HepG2 (cell line): ENCODE data around the gene CDK6. TPM values are rescaled to one million over a fixed set of nuclear protein-coding genes. Genes with fewer than 3 reads are reported as not detected.

Experiments used
- AHR ChIP-seq: IDR thresholded peaks from 2 replicates; pipeline ENCODE4 v1.6.1; 2018; ENCODE audit warnings: missing genetic modification reagents, missing compliant biosample characterization
- ARID5B ChIP-seq: IDR thresholded peaks from 2 replicates; pipeline ENCODE4 v1.4.0; 2020; ENCODE audit warnings: mild to moderate bottlenecking, missing genetic modification reagents
- CEBPB ChIP-seq: IDR thresholded peaks from 2 replicates; pipeline ENCODE4 v1.6.1; 2011; ENCODE audit warnings: low read depth, low read length, improper control_type of control experiment, borderline replicate concordance
- EP300 ChIP-seq, 3 experiments: sonication (generic) in 1 of 3; formaldehyde crosslinking in 1 of 3; IDR thresholded peaks; 2 replicates each; pipeline versions ENCODE4 v1.5.1 to v1.6.1; 2011 to 2020; ENCODE audit warnings: low read depth in 2 of 3, low read length in 2 of 3, borderline replicate concordance in 1 of 3, improper control_type of control experiment in 1 of 3, mild to moderate bottlenecking in 1 of 3, missing genetic modification reagents in 1 of 3, moderate library complexity in 1 of 3
- IRF9 ChIP-seq: sonication (generic); formaldehyde crosslinking; IDR thresholded peaks from 2 replicates; pipeline ENCODE4 v1.8.0; 2022; ENCODE audit warnings: missing genetic modification reagents, mild to moderate bottlenecking, borderline replicate concordance
- JUN ChIP-seq: sonication (generic); formaldehyde crosslinking; IDR thresholded peaks from 2 replicates; pipeline ENCODE4 v1.4.0; 2020; ENCODE audit warnings: mild to moderate bottlenecking, missing genetic modification reagents
- KMT2A ChIP-seq: sonication (generic); formaldehyde crosslinking; IDR thresholded peaks from 2 replicates; pipeline ENCODE4 v1.4.0; 2020; ENCODE audit warnings: missing genetic modification reagents
- MAFG ChIP-seq: sonication (generic); formaldehyde crosslinking; IDR thresholded peaks from 2 replicates; pipeline ENCODE4 v1.5.1; 2020; ENCODE audit warnings: mild to moderate bottlenecking, missing genetic modification reagents
- MTA1 ChIP-seq: sonication (generic); formaldehyde crosslinking; IDR thresholded peaks from 2 replicates; pipeline ENCODE4 v1.4.0; 2020; ENCODE audit warnings: missing genetic modification reagents, mild to moderate bottlenecking, borderline replicate concordance
- MTF2 ChIP-seq: sonication (generic); formaldehyde crosslinking; IDR thresholded peaks from 2 replicates; pipeline ENCODE4 v1.5.0; 2020; ENCODE audit warnings: missing genetic modification reagents, borderline replicate concordance
- RFXANK ChIP-seq: IDR thresholded peaks from 2 replicates; pipeline ENCODE4 v1.6.1; 2016
- SKIL ChIP-seq: sonication (generic); formaldehyde crosslinking; IDR thresholded peaks from 2 replicates; pipeline ENCODE4 v1.8.0; 2022; ENCODE audit warnings: missing genetic modification reagents, mild to moderate bottlenecking, moderate library complexity, borderline replicate concordance
- TIGD3 ChIP-seq: sonication (generic); formaldehyde crosslinking; IDR thresholded peaks from 2 replicates; pipeline ENCODE4 v1.5.1; 2020; ENCODE audit warnings: mild to moderate bottlenecking, missing genetic modification reagents, borderline replicate concordance
- TSC22D2 ChIP-seq: sonication (generic); formaldehyde crosslinking; IDR thresholded peaks from 2 replicates; pipeline ENCODE4 v1.5.1; 2020; ENCODE audit warnings: missing genetic modification reagents, mild to moderate bottlenecking, borderline replicate concordance
- ZBTB7B ChIP-seq: sonication (generic); formaldehyde crosslinking; IDR thresholded peaks from 2 replicates; pipeline ENCODE4 v1.4.0; 2020; ENCODE audit warnings: missing genetic modification reagents
- ZMYM2 ChIP-seq: sonication (generic); formaldehyde crosslinking; IDR thresholded peaks from 2 replicates; pipeline ENCODE4 v1.8.0; 2022; ENCODE audit warnings: mild to moderate bottlenecking, missing genetic modification reagents
- ZNF264 ChIP-seq: sonication (generic); formaldehyde crosslinking; IDR thresholded peaks from 2 replicates; pipeline ENCODE4 v1.4.0; 2020; ENCODE audit warnings: missing genetic modification reagents
- ZNF331 ChIP-seq: sonication (generic); formaldehyde crosslinking; IDR thresholded peaks from 2 replicates; pipeline ENCODE4 v1.4.0; 2020; ENCODE audit warnings: missing genetic modification reagents
- ZNF382 ChIP-seq: sonication (generic); formaldehyde crosslinking; IDR thresholded peaks from 2 replicates; pipeline ENCODE4 v1.5.0; 2020; ENCODE audit warnings: missing genetic modification reagents, mild to moderate bottlenecking, borderline replicate concordance
- ZNF770 ChIP-seq: sonication (generic); formaldehyde crosslinking; IDR thresholded peaks from 2 replicates; pipeline ENCODE4 v1.5.0; 2020; ENCODE audit warnings: mild to moderate bottlenecking, missing genetic modification reagents
- polyA plus RNA-seq, 8 experiments: library from polyadenylated mRNA; depleted of rRNA in 3 of 8; stranded (reverse) in 7 of 8; unstranded in 1 of 8; fragments of >200 nt; fragmentation: Illumina TruSeq in 4 of 8; extraction: Trizol in 4 of 8; gene quantifications; 2 replicates each; pipeline versions ENCODE4 v1.2.1 to v1.2.3, GENCODE V29; 2011 to 2016; ENCODE audit warnings: low read depth in 4 of 8, missing spikeins in 1 of 8, mixed read lengths in 1 of 8; ENCODE audit not compliant: insufficient read depth in 1 of 8
- total RNA-seq, 5 experiments: library from RNA; depleted of rRNA; stranded (reverse); fragments of >200 nt; fragmentation: Illumina TruSeq; extraction: Trizol; gene quantifications; 2 replicates each; pipeline ENCODE4 v1.2.3, GENCODE V29; 2016; ENCODE audit warnings: low read depth in 1 of 5

CDK6 gene
- total and polyA plus RNA-seq, 2 of the 13 experiments (the other 11 are each of a cell fraction or from before 2014, with no cell fraction given), result 34.6 to 90.8 TPM

- TF ChIP-seq TIGD3, result no peak
- no peak for TF ChIP-seq SKIL (CRISPR knock-in tag)
- no peak for TF ChIP-seq MTA1
- no peak for TF ChIP-seq JUN (CRISPR knock-in tag)
- TF ChIP-seq MTF2 (CRISPR knock-in tag), result no peak
- no peak for TF ChIP-seq ZBTB7B (CRISPR knock-in tag)
- TF ChIP-seq CEBPB, result peak; percentile 90
- no peak for TF ChIP-seq ZNF770 (CRISPR knock-in tag)
- TF ChIP-seq ZNF264, result 0 out of 2 replicates have a peak, but pooled peaks have one; percentile 8
- TF ChIP-seq IRF9 (CRISPR knock-in tag), result no peak
- TF ChIP-seq KMT2A (CRISPR knock-in tag), result no peak
- TF ChIP-seq ZMYM2 (CRISPR knock-in tag), result no peak
- peak; percentile 96 for TF ChIP-seq ZNF331 (CRISPR knock-in tag)
- no peak for TF ChIP-seq RFXANK (CRISPR knock-in tag)
- TF ChIP-seq ARID5B (CRISPR knock-in tag), result peak; percentile 58
- no peak for TF ChIP-seq EP300 (IDR thresholded peaks at IDR 0.05; ENCODE audit: low read depth in 2 of 2, low read length in 2 of 2)
- no peak for TF ChIP-seq EP300 (CRISPR knock-in tag; IDR thresholded peaks at IDR 0.05; ENCODE audit: borderline replicate concordance)
- no peak for TF ChIP-seq TSC22D2
- TF ChIP-seq ZNF382 (CRISPR knock-in tag), result no peak
- TF ChIP-seq MAFG (CRISPR knock-in tag), result no peak
- no peak for TF ChIP-seq AHR (CRISPR knock-in tag)
Measured at GRCh38 chr7:92856436-92856835, 20.1 kb upstream of the CDK6 start (continued).
